Right hindlimb (tissue), 1 donor: ENCODE measurements around the gene CFAP65.

Experiments used
- DNase-seq: peaks from one replicate; pipeline ENCODE4 v3.0.0-alpha.2; 2018

Gene CFAP65

GRCh38 chr2:218963601-218964000 is 77.7 kb downstream of the CFAP65 start:
- no peak for DNase-seq

- DNase-seq = peak; percentile 79
Observed at GRCh38 chr2:218962859-218963492, 78.3 kb downstream of the CFAP65 start.

GRCh38 chr2:218961651-218962570 is 79.4 kb downstream of the CFAP65 start:
- DNase-seq = no peak

DNA sequence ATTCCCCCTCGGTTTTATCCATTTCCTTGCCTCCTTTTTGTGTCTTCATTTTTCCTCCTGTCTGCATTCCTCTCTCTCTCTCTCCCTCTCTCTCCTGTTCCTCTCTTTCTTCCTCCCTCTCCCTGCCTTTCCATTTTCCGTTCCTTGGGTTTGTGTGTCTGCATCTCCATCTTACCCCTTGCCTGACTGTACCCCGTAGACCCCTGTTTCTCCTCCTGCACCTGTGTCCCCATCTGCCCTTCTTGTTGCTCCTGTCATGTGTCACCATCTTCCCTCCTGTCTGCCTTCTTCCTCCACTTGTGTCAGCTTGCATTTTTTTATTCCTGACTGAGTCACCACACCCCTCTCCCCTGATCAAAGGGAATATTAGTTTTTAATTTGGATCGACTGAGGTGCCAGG is 80.1 kb downstream of the CFAP65 start:
- no peak for DNase-seq

DNA sequence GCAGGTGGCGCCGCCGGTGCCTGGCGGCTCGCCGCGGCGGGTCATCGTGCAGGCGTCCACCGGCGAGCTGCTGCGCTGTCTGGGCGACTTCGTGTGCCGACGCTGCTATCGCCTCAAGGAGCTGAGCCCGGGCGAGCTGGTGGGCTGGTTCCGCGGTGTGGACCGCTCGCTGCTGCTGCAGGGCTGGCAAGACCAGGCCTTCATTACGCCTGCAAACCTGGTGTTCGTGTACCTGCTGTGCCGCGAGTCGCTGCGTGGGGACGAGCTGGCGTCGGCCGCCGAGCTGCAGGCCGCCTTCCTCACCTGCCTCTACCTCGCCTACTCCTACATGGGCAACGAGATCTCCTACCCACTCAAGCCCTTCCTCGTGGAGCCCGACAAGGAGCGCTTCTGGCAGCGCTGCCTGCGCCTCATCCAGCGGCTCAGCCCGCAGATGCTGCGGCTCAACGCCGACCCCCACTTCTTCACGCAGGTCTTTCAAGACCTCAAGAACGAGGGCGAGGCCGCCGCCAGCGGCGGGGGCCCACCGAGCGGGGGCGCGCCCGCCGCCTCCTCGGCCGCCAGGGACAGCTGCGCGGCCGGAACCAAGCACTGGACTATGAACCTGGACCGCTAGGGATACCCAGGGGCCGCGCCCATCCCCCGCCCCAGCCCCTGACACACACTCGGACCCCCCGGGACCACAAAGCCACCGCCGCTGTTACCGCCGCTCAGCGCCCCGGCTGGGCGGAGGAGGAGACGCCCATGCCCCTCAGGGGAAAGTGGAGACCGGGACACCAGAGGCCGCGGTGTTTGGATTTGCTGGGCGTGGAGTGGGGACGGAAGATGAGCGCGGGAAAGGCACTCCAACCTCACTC is 80.8 kb downstream of the CFAP65 start:
- no peak for DNase-seq

DNA sequence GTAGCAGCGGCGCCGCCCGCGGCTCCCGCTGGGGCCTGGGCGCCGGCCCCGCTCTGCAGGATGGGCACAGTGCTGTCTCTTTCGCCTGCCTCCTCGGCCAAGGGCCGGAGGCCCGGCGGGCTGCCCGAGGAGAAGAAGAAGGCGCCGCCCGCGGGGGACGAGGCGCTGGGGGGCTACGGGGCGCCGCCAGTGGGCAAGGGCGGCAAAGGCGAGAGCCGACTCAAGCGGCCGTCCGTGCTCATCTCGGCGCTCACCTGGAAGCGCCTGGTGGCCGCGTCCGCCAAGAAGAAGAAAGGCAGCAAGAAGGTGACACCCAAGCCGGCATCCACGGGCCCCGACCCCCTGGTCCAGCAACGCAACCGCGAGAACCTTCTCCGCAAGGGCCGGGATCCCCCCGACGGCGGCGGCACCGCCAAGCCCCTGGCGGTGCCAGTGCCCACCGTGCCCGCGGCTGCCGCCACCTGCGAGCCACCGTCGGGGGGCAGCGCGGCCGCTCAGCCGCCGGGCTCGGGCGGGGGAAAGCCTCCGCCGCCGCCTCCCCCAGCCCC is 81.5 kb downstream of the CFAP65 start:
- DNase-seq = no peak

- peak; percentile 88 for DNase-seq
Observed at GRCh38 chr2:218959141-218959731, 82.1 kb downstream of the CFAP65 start, which contains the start of gene CDK5R2. Gene CDK5R2 (plus strand): TSS chr2:218959666. CDS start chr2:218959821, 155 bp downstream.

- no peak for DNase-seq
Observed at GRCh38 chr2:218958276-218958675, 83.0 kb downstream of the CFAP65 start.

DNA sequence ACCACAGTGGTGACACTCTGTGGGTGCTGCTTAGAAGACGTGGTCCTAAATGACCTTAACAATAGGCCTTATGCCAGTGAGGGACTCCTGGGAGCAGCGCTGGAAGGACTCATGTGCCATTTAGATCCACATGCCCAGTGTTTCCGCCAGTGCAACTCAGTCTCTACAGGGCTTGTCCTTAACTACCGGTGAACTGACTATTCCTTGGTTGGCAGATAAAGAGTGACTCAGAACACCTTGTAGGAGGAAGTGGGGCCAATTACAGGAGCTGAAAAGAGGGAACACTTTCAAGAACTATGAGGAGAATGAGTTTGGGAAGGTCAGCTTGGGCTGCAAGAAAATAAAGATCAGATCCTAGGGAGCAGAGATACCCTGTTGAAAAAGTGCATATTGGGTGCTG is 83.6 kb downstream of the CFAP65 start:
- DNase-seq = no peak

DNA sequence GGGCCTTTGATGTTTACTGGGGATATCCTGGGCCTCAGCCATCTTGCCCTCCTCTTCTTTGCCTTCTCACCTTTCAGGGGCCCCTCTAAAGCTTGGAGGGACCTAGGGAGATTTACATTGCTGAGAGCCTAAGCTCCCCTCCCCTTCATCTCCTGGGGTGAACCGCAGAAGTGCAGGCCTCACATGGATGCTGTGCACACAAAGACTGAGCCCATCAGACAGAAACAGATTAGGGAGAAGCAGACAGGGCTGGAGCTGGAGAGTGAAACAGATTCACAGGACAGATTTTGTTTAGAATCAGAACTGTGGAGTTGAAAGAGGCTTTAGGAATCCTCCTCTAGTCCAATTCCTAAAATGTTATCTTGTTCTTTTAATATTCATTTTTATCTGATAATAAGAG is 85.3 kb downstream of the CFAP65 start:
- no peak for DNase-seq

GRCh38 chr2:218954541-218955300 is 86.6 kb downstream of the CFAP65 start:
- no peak for DNase-seq

DNA sequence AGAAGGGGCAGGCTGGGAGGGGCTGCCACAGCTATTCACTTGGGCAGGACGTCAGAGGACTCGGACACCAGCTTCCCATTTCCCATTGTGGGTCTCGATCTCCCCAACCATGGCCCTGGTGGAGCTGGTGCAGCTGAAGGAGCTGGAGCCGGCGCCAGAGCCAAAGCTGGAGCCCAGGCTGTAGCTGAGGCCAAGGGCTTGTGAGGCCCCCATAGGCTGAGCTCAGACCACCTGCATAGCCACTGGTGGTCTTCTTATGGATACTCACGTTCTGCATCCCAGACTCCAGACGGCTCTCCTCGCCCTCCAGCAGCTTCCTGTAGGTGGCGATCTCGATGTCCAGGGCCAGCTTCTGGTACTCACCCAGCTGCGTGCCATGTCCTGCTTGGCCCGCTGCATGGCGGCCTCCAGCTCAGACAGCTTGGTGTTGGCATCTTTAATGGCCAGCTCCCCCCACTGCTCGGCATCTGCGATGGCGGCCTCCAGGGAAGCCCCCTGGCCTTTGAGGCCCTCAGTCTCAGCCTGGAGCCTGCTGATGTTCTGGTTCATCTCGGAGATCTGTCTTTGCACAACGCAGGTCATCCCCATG is 87.9 kb downstream of the CFAP65 start:
- no peak for DNase-seq
